A549 (cell line): ENCODE results near the gene RBBP9. TPM values are rescaled to one million over a fixed set of nuclear protein-coding genes. Genes with fewer than 3 reads are reported as not detected.

Experiments
- ATAC-seq, 2 experiments: fragments of 200-7000 bp in 1 of 2; fragments of >200 bp in 1 of 2; cut with Nextera tagmentation in 1 of 2; cut with Tn5 transposase in 1 of 2; 3 replicates each; pipeline versions ENCODE4 v1.8.0 to v1.9.1; 2018 to 2020; ENCODE audit warnings: mild to moderate bottlenecking in 1 of 2, moderate library complexity in 1 of 2
- CTCF ChIA-PET: fragments of 300-600 bp; sonication (Branson Sonifier 250); formaldehyde crosslinking; extraction: SDS; loops from one replicate; lab custom pipeline; 2021; ENCODE audit warnings: antibody characterized with exemption, inconsistent platforms; lab: Yijun Ruan, JAX
- POLR2A ChIA-PET: fragments of 350-600 bp; formaldehyde crosslinking; extraction: SDS; loops from one replicate; lab custom pipeline; 2021; ENCODE audit warnings: antibody characterized with exemption, inconsistent platforms; lab: Yijun Ruan, JAX
- DNase-seq, 2 experiments: peaks; one replicate each; pipeline versions ENCODE4 v3.0.0 to v3.0.0-alpha.2; 2011 to 2016; ENCODE audit warnings: low read depth in 1 of 2, low spot score in 1 of 2
- FAIRE-seq: peaks from 2 replicates; lab custom pipeline; 2011; peaks lifted over from hg19 to GRCh38; lab: Jason Lieb, UNC
- H3K27ac ChIP-seq, 2 experiments: fragments of >200 bp; sonication (Bioruptor Twin); formaldehyde crosslinking; 3 replicates each; pipeline ENCODE4 v1.5.1; 2016 to 2017
- H3K4me1 ChIP-seq: fragments of >200 bp; sonication (Bioruptor Twin); formaldehyde crosslinking; 3 replicates; pipeline ENCODE4 v1.6.1; 2016
- H3K4me2 ChIP-seq: fragments of >200 bp; sonication (Bioruptor Twin); formaldehyde crosslinking; 3 replicates; pipeline ENCODE4 v1.6.1; 2016
- H3K4me3 ChIP-seq: fragments of >200 bp; sonication (Bioruptor Twin); formaldehyde crosslinking; 3 replicates; pipeline ENCODE4 v1.5.1; 2016
- H3K9me3 ChIP-seq: fragments of >200 bp; sonication (Bioruptor Twin); formaldehyde crosslinking; 3 replicates; pipeline ENCODE4 v1.6.1; 2016
- ATOH8 ChIP-seq: fragments of 250-450 bp; sonication (Bioruptor Pico); IDR thresholded peaks from 2 replicates; pipeline ENCODE4 v1.5.0; 2020; ENCODE audit warnings: low read depth, mild to moderate bottlenecking, moderate library complexity
- CBX2 ChIP-seq: fragments of 200-600 bp; sonication (generic); IDR thresholded peaks from 2 replicates; pipeline ENCODE4 v1.6.1; 2016; ENCODE audit warnings: low read depth, mild to moderate bottlenecking, borderline replicate concordance
- CBX8 ChIP-seq: fragments of 200-600 bp; sonication (generic); IDR thresholded peaks from 2 replicates; pipeline ENCODE4 v1.6.1; 2016
- CEBPB ChIP-seq, 2 experiments: fragments of >200 bp in 1 of 2; sonication (Bioruptor Twin) in 1 of 2; formaldehyde crosslinking in 1 of 2; IDR thresholded peaks; 2 replicates each; pipeline ENCODE4 v1.6.1; 2012 to 2016
- E2F6 ChIP-seq: IDR thresholded peaks from 2 replicates; pipeline ENCODE4 v1.6.1; 2012; ENCODE audit warnings: low read depth, borderline replicate concordance
- EHF ChIP-seq: fragments of 250-450 bp; sonication (Bioruptor Pico); IDR thresholded peaks from 2 replicates; pipeline ENCODE4 v1.5.0; 2020; ENCODE audit warnings: mild to moderate bottlenecking
- EHMT2 ChIP-seq: fragments of 200-600 bp; sonication (generic); IDR thresholded peaks from 2 replicates; pipeline ENCODE4 v1.6.1; 2016; ENCODE audit warnings: antibody characterized with exemption, low read depth, mild to moderate bottlenecking, moderate library complexity
- EP300 ChIP-seq, 2 experiments: fragments of >200 bp; sonication (Bioruptor Twin); formaldehyde crosslinking; IDR thresholded peaks; 2 replicates in 1 of 2; 3 replicates in 1 of 2; pipeline ENCODE4 v1.6.1; 2016 to 2017
- ESRRA ChIP-seq: fragments of 150-350 bp; IDR thresholded peaks from 2 replicates; pipeline ENCODE4 v1.6.1; 2014; ENCODE audit warnings: mild to moderate bottlenecking, low read length, borderline replicate concordance
- HMGXB4 ChIP-seq: fragments of 250-450 bp; sonication (Bioruptor Pico); IDR thresholded peaks from 2 replicates; pipeline ENCODE4 v1.5.0; 2021; ENCODE audit warnings: mild to moderate bottlenecking, moderate library complexity, borderline replicate concordance
- HOXA7 ChIP-seq: fragments of 250-450 bp; sonication (Bioruptor Pico); IDR thresholded peaks from 2 replicates; pipeline ENCODE4 v1.5.0; 2020; ENCODE audit warnings: mild to moderate bottlenecking, moderate library complexity
- HOXB5 ChIP-seq: fragments of 250-450 bp; sonication (Bioruptor Pico); IDR thresholded peaks from 2 replicates; pipeline ENCODE4 v1.5.0; 2020; ENCODE audit warnings: mild to moderate bottlenecking, moderate library complexity
- JUN ChIP-seq, 2 experiments: fragments of >200 bp; sonication (Bioruptor Twin); formaldehyde crosslinking; IDR thresholded peaks; 2 replicates in 1 of 2; 3 replicates in 1 of 2; pipeline ENCODE4 v1.6.1; 2016 to 2017
- JUNB ChIP-seq: fragments of >200 bp; sonication (Bioruptor Twin); formaldehyde crosslinking; IDR thresholded peaks from 2 replicates; pipeline ENCODE4 v1.6.1; 2016
- MAFK ChIP-seq: fragments of 450-650 bp; IDR thresholded peaks from 2 replicates; pipeline ENCODE4 v1.6.1; 2014; ENCODE audit not compliant: partially characterized antibody
- MAX ChIP-seq: IDR thresholded peaks from 2 replicates; pipeline ENCODE4 v1.6.1; 2012
- MAZ ChIP-seq: fragments of 150-350 bp; IDR thresholded peaks from 2 replicates; pipeline ENCODE4 v1.6.1; 2014; ENCODE audit warnings: antibody characterized with exemption, low read depth, low read length, borderline replicate concordance
- MYC ChIP-seq: IDR thresholded peaks from 2 replicates; pipeline ENCODE4 v1.6.1; 2012; ENCODE audit warnings: mild to moderate bottlenecking, inconsistent platforms, low read length, improper control_type of control experiment, borderline replicate concordance
- NR3C1 ChIP-seq: fragments of >200 bp; sonication (Bioruptor Twin); formaldehyde crosslinking; IDR thresholded peaks from 3 replicates; pipeline ENCODE4 v1.6.1; 2017
- RARB ChIP-seq: fragments of 250-450 bp; sonication (Bioruptor Pico); IDR thresholded peaks from 2 replicates; pipeline ENCODE4 v1.8.0; 2021; ENCODE audit warnings: mild to moderate bottlenecking, moderate library complexity
- RCOR1 ChIP-seq: fragments of 150-350 bp; IDR thresholded peaks from 2 replicates; pipeline ENCODE4 v1.6.1; 2014; ENCODE audit warnings: antibody characterized with exemption, low read length, low read depth
- RFX5 ChIP-seq: fragments of 450-650 bp; IDR thresholded peaks from 2 replicates; pipeline ENCODE4 v1.7.1; 2014; ENCODE audit warnings: antibody characterized with exemption, mild to moderate bottlenecking, moderate library complexity
- RNF2 ChIP-seq: fragments of 200-600 bp; sonication (generic); IDR thresholded peaks from 2 replicates; pipeline ENCODE4 v1.6.1; 2016; ENCODE audit warnings: low read depth, mild to moderate bottlenecking, antibody characterized with exemption, moderate library complexity, borderline replicate concordance
- SMC3 ChIP-seq: fragments of >200 bp; sonication (Bioruptor Twin); formaldehyde crosslinking; IDR thresholded peaks from 3 replicates; pipeline ENCODE4 v1.6.1; 2018; ENCODE audit warnings: inconsistent platforms
- TFCP2L1 ChIP-seq: fragments of 250-450 bp; sonication (Bioruptor Pico); IDR thresholded peaks from 2 replicates; pipeline ENCODE4 v1.5.0; 2021; ENCODE audit warnings: mild to moderate bottlenecking
- TP53 ChIP-seq: fragments of 250-450 bp; sonication (Bioruptor Pico); IDR thresholded peaks from 2 replicates; pipeline ENCODE4 v1.5.0; 2021; ENCODE audit warnings: mild to moderate bottlenecking, moderate library complexity
- USF2 ChIP-seq: fragments of 450-650 bp; IDR thresholded peaks from 2 replicates; pipeline ENCODE4 v1.6.1; 2014; ENCODE audit warnings: antibody characterized with exemption
- ZC3H11A ChIP-seq: fragments of 450-650 bp; IDR thresholded peaks from 2 replicates; pipeline ENCODE4 v1.6.1; 2014; ENCODE audit warnings: antibody characterized with exemption, mild to moderate bottlenecking
- WGBS: methylation state at CpG from one replicate; pipeline ENCODE4 v1.1.6; 2017; ENCODE audit errors: missing lambda C conversion rate; 5-methylcytosine and 5-hydroxymethylcytosine counted together
- polyA plus RNA-seq, 4 experiments: library from polyadenylated mRNA; depleted of rRNA in 3 of 4; stranded (reverse); fragments of >200 nt; fragmentation: RNase III in 1 of 4; extraction: RNeasy Plus Mini Kit Qiagen cat#74134 plus additional on column Dnase treatment in 1 of 4; gene quantifications; 2 replicates in 3 of 4; 3 replicates in 1 of 4; pipeline ENCODE4 v1.2.3, GENCODE V29; 2011 to 2017
- TF ChIP-seq, protein P1 (sequence below): fragments of >200 bp; sonication (Bioruptor Twin); formaldehyde crosslinking; IDR thresholded peaks from 3 replicates; pipeline ENCODE4 v1.6.1; 2016

RBBP9 gene
- polyA plus RNA-seq, 2 of the 4 experiments (the other 2 are of a cell fraction) = 20.7 to 41.1 TPM

DNA sequence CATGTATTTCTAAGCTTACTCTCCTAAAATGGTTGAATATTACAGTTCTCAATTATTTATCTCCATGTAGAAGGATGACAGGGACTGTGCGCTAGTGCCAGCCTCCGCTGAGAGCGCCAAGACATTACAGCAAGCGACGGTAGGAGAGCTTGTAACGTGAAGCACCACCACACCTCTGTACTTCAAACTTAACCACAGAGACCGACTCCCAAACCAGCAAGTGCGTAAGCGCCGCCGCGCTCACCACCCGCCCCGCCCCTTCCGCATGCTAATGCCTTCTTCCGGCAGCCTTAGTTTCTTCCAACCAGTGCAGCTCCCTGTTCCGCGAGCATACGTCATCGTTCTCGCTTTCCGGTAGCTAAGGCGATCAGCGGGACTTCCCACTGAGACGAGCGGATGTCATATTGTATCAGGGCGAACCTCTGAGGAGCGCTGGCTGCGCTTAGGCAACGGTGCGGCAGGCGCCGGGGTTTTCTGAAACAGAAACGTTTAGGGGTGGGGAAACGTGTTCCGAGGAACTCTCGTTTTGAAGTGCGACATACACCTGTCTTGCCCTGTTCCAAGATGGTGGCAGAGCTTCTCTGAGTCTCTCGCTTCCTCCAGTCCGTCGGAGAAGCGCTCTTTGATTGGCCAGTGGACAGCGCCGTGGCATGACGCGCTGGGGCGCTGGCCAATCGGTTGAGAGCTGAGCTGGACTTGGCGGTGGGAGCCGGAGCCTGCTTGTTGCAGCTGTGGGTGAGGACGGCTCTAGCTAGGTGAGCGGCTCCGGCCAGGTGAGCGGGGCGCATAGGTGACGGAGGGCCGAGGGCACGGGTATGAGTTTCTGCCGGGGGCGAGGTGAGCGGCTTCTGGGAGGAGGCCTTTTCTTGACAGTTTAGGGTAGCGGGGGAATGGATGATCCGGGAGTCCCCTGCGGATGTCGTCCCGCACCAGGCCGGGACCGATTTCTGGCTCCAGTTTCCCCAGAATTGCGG, 10.5 kb upstream of the RBBP9 start, which contains the start of gene SEC23B (continued):
- 0 out of 2 replicates have a peak, but pooled peaks have one; percentile 1 for TF ChIP-seq USF2
- TF ChIP-seq ATOH8 (CRISPR knock-in tag) = no peak
- TF ChIP-seq JUN (IDR thresholded peaks at IDR 0.05) = peak; percentile 94
- TF ChIP-seq RFX5 = peak; percentile 84
- no peak; the same call in none of the 2 replicates for TF ChIP-seq HOXB5 (CRISPR knock-in tag)
- no peak for TF ChIP-seq CBX2
- TF ChIP-seq CBX8 = no peak
- no peak for TF ChIP-seq EHF (CRISPR knock-in tag)
- TF ChIP-seq EP300 (IDR thresholded peaks at IDR 0.05) = no peak
- TF ChIP-seq E2F6 = peak; percentile 79
- TF ChIP-seq RCOR1 = no peak
- TF ChIP-seq JUNB = no peak
- TF ChIP-seq NR3C1 = no peak
- TF ChIP-seq MAZ = no peak
- TF ChIP-seq MAX = peak; percentile 81

GRCh38 chr20:18506744-18507143, 9.7 kb upstream of the RBBP9 start:
- 62% methylated on average over 8 of the region's 8 CpGs for WGBS
- H3K4me3 ChIP-seq = peak overlapping the region; percentile 68
- ChIA-PET CTCF (interaction anchor here (1.0 to 3.7 kb wide), 6 partner anchors 9 to 1498 kb away, joined by 3 to 15 read pairs (median 4); partner anchors contain the start of genes DTD1 and RBBP9), POLR2A (interaction anchor here (0.5 to 2.8 kb wide), 16 partner anchors 9 to 287 kb away, joined by 3 to 75 read pairs (median 5); partner anchors contain the start of genes DTD1, DZANK1, POLR3F and RBBP9)
- no peak for FAIRE-seq
- H3K9me3 ChIP-seq = no peaks in the 10 kb centered on the region
- DNase-seq = no peak
- H3K4me1 ChIP-seq = peaks cover 14% of the 10 kb centered on the region; the same call in 2 of the 3 replicates
- peak overlapping the region; percentile 92 for H3K4me2 ChIP-seq
- TF ChIP-seq, protein P1, sequence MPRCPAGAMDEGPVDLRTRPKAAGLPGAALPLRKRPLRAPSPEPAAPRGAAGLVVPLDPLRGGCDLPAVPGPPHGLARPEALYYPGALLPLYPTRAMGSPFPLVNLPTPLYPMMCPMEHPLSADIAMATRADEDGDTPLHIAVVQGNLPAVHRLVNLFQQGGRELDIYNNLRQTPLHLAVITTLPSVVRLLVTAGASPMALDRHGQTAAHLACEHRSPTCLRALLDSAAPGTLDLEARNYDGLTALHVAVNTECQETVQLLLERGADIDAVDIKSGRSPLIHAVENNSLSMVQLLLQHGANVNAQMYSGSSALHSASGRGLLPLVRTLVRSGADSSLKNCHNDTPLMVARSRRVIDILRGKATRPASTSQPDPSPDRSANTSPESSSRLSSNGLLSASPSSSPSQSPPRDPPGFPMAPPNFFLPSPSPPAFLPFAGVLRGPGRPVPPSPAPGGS = no peak
- TF ChIP-seq RARB (no peak), TP53 (CRISPR knock-in tag) (no peak), MAFK (no peak), HOXA7 (CRISPR knock-in tag) (no peak), EHMT2 (no peak), HMGXB4 (no peak), MYC (no peak), ESRRA (no peak), SMC3 (no peak), TFCP2L1 (no peak), JUNB (no peak), RCOR1 (no peak), CEBPB (IDR thresholded peaks at IDR 0.05) (no peak), ZC3H11A (no peak), RNF2 (no peak)
- ATAC-seq = no peak
- peak overlapping the region; percentile 95 for H3K27ac ChIP-seq
